Ovary (tissue), 9 donors: ENCODE data around the gene FRY. TPM values are rescaled to one million over a fixed set of nuclear protein-coding genes. Genes with fewer than 3 reads are reported as not detected.

ENCODE experiments used
- DNase-seq, 5 donors: peaks; one replicate each; pipeline ENCODE4 v3.0.0-alpha.2; 2019 to 2020
- H3K27ac ChIP-seq, 2 donors: fragments of 200-600 bp; one replicate each; pipeline versions ENCODE4 v1.5.1 to v1.8.0; 2019 to 2022
- H3K27me3 ChIP-seq: fragments of 200-600 bp; one replicate; pipeline ENCODE4 v1.8.0; 2022
- H3K36me3 ChIP-seq: fragments of 200-600 bp; sonication (generic); one replicate; pipeline ENCODE4 v1.5.1; 2019
- H3K4me1 ChIP-seq: one replicate; pipeline ENCODE4 v1.8.1; 2013; ENCODE audit warnings: mild to moderate bottlenecking, moderate library complexity; ENCODE audit not compliant: insufficient read depth
- H3K4me3 ChIP-seq: fragments of 200-600 bp; sonication (generic); one replicate; pipeline ENCODE4 v1.5.1; 2017
- H3K9me3 ChIP-seq, 2 donors: fragments of 200-600 bp in 1 of 2; sonication (generic) in 1 of 2; one replicate each; pipeline versions ENCODE4 v1.5.1 to v1.8.1; 2013 to 2019; ENCODE audit warnings: mild to moderate bottlenecking in 1 of 2, moderate library complexity in 1 of 2
- CTCF ChIP-seq, 3 donors: fragments of 450-650 bp in 2 of 3; fragments of 200-600 bp in 1 of 3; IDR thresholded peaks; one replicate each; pipeline versions ENCODE4 v1.5.1 to v1.8.0; 2016 to 2022; ENCODE audit warnings: antibody characterized with exemption in 3 of 3, mild to moderate bottlenecking in 1 of 3
- EP300 ChIP-seq: sonication (generic); formaldehyde crosslinking; IDR thresholded peaks from one replicate; pipeline ENCODE4 v1.6.1; 2017; ENCODE audit warnings: antibody characterized with exemption
- POLR2A ChIP-seq: fragments of 450-650 bp; IDR thresholded peaks from one replicate; pipeline ENCODE4 v1.6.1; 2017; ENCODE audit warnings: antibody characterized with exemption, mild to moderate bottlenecking, moderate library complexity
- WGBS, 3 donors: extraction: QIAGEN DNeasy Blood & Tissue Kit in 1 of 3; methylation state at CpG; one replicate each; pipeline versions ENCODE4 v1.1.5 to v1.1.7; 2013 to 2017; 5-methylcytosine and 5-hydroxymethylcytosine counted together
- intact Hi-C, 4 donors: fragments of 100-400 bp; cut with DNase I; formaldehyde crosslinking; loops; one replicate each; pipeline versions ENCODE4 v1.11.0 to v1.15.1; 2022 to 2023
- polyA plus RNA-seq, 2 donors: library from polyadenylated mRNA; stranded (reverse); fragments of 200-250 nt in 1 of 2; fragments of 350-450 nt in 1 of 2; fragmentation: Illumina TruSeq in 1 of 2; extraction: RNeasy Lipid Tissue Mini Kit (QIAGEN cat#74804) in 1 of 2; gene quantifications; one replicate each; pipeline ENCODE4 v1.2.3, GENCODE V29; 2013 to 2014
- total RNA-seq, 7 donors: library from RNA; depleted of rRNA in 2 of 7; stranded (reverse); fragments of >200 nt in 2 of 7; fragmentation: NEBNext Ultra II Directional in 3 of 7; extraction: Animal tissue kit (Norgen Biotek cat#: 25700) in 3 of 7; gene quantifications; one replicate each; pipeline versions ENCODE4 v1.1.0 to v1.2.4, GENCODE V29; 2016 to 2023
- donor health status: DM: no; HTN: no; CAD: no; lungs with moderate emphysema.
- donor health status: DM: no; HTN: no; CAD: no.
- donor health status: Bipolar disorder and iron deficiency.
- donor health status: DM: yes; HTN: yes; CAD: no.
- donor health status: DM: no; HTN: no; CAD: no.
- donor health status: DM: yes; HTN: yes; CAD: no.

FRY gene
- total and polyA plus RNA-seq, 9 donors: 11.6 to 36.7 (median 19.4) TPM

GRCh38 chr13:32036757-32037156 is 5.2 kb downstream of the FRY start:
- TF ChIP-seq CTCF (IDR thresholded peaks at IDR 0.05): no peak

DNA sequence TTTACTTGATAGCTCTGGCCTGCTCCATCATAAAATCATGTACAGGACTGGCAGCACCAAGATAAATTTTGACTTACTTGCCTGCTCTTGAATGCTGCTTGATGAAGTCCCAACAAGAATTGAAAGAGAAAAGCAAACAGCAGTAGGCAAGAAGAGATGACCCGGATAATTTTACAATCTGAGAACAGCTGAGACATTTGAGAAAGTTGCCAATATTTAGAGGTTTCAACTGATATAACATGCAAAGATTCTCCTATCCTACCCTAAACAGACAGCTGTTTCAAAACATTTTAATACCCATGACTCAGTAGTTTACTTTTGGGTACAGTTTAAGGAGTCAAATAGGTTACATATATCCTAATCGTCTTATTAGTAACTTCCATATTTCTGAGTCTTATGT is 5.9 kb downstream of the FRY start:
- no peaks in the 10 kb centered on the region for H3K9me3 ChIP-seq
- TF ChIP-seq CTCF (IDR thresholded peaks at IDR 0.05) (no peak), EP300 (no peak), POLR2A (no peak)
- H3K27ac ChIP-seq: no peak overlapping the region
- H3K36me3 ChIP-seq: no peaks in the 10 kb centered on the region
- no peak overlapping the region for H3K4me3 ChIP-seq
- no peaks in the 10 kb centered on the region for H3K27me3 ChIP-seq
- no peaks in the 10 kb centered on the region for H3K4me1 ChIP-seq
- WGBS, 3 donors: 44 to 67% (median 46%) methylated on average over 2 of the region's 2 CpGs
- DNase-seq: no peak
- intact Hi-C loops: no loop called here

More at GRCh38 chr13:32036757-32037156, 5.2 kb downstream of the FRY start:
- no peak for DNase-seq
- no peaks in the 10 kb centered on the region for H3K4me1 ChIP-seq
- no peaks in the 10 kb centered on the region for H3K27me3 ChIP-seq
- no peaks in the 10 kb centered on the region for H3K36me3 ChIP-seq
- intact Hi-C loops: no loop called here
- 55 to 69% (median 63%) methylated on average over 2 of the region's 2 CpGs for WGBS, 3 donors
- no peaks in the 10 kb centered on the region for H3K9me3 ChIP-seq
- no peak overlapping the region for H3K4me3 ChIP-seq
- H3K27ac ChIP-seq: no peak overlapping the region

- intact Hi-C loops: no loop called here
- 89 to 97% (median 96%) methylated on average over 5 of the region's 5 CpGs for WGBS, 3 donors
- Histone ChIP-seq H3K27me3 (no peaks in the 10 kb centered on the region), H3K4me1 (no peaks in the 10 kb centered on the region), H3K36me3 (no peaks in the 10 kb centered on the region), H3K27ac (no peak overlapping the region), H3K9me3 (no peaks in the 10 kb centered on the region), H3K4me3 (no peak overlapping the region)
- TF ChIP-seq EP300: no peak
- no peak for TF ChIP-seq POLR2A
- TF ChIP-seq CTCF (IDR thresholded peaks at IDR 0.05): no peak
- DNase-seq: no peak
Observed at GRCh38 chr13:32038343-32038742, 6.8 kb downstream of the FRY start.

DNA sequence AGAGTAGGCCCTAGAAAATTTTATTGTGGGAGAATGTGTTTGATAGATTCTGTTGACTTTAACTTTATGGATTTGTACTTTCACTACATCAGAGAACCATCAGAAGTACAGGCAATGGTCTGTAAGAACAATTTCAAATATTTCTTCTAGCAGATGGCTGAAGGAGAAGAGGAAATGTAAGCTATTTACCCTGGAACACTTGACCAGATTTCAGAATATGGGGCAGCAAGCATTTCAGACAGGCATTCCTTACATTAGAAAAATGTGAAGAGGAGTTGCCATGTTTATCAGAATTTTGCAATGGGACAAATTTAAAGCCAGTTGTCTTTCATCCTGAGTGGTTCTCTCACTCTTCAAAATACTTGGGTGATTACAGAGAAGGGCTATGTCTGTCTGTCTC is 7.5 kb downstream of the FRY start:
- intact Hi-C loops: no loop called here

More for the DNA sequence above, 7.5 kb downstream of the FRY start:
- Histone ChIP-seq H3K4me3 (no peak overlapping the region), H3K9me3 (no peaks in the 10 kb centered on the region), H3K27me3 (no peaks in the 10 kb centered on the region), H3K27ac (no peak overlapping the region), H3K4me1 (no peaks in the 10 kb centered on the region), H3K36me3 (no peaks in the 10 kb centered on the region)
- DNase-seq: no peak
- TF ChIP-seq POLR2A (no peak), EP300 (no peak), CTCF (IDR thresholded peaks at IDR 0.05) (no peak)
